IMR-90 (cell line): ENCODE results near the gene DDX10. TPM values are rescaled to one million over a fixed set of nuclear protein-coding genes. Genes with fewer than 3 reads are reported as not detected.

ENCODE experiments used
- ATAC-seq: fragments of 200-7000 bp; cut with Tn5 transposase; 2 replicates; pipeline ENCODE4 v1.9.1; 2020; ENCODE audit warnings: low read depth, mild to moderate bottlenecking, moderate library complexity
- BruUV-seq: library from RNA; stranded (reverse); fragments of 400-500 nt; replicated peaks from 2 replicates; lab custom pipeline; 2021; lab: Mats Ljungman, UMichigan
- CTCF ChIA-PET: fragments of 300-600 bp; formaldehyde crosslinking; extraction: SDS; loops from one replicate; lab custom pipeline; 2021; ENCODE audit warnings: antibody characterized with exemption; lab: Yijun Ruan, JAX
- POLR2A ChIA-PET: fragments of 300-600 bp; sonication (Branson Sonifier 250); formaldehyde crosslinking; loops from one replicate; lab custom pipeline; 2022; ENCODE audit warnings: antibody characterized with exemption; ENCODE audit not compliant: unreplicated experiment; lab: Charles Lee
- DNase-seq: peaks from one replicate; pipeline ENCODE4 v3.0.0; 2013
- H2AFZ ChIP-seq: replicated peaks from 2 replicates; pipeline ENCODE3; 2013; ENCODE audit warnings: low read length, mild to moderate bottlenecking; ENCODE audit not compliant: poor library complexity
- H2AK5ac ChIP-seq: 2 replicates; pipeline ENCODE4 v1.6.1; 2013; ENCODE audit warnings: low read depth, low read length, inconsistent platforms
- H2AK9ac ChIP-seq: replicated peaks from 2 replicates; pipeline ENCODE3; 2013; ENCODE audit warnings: mild to moderate bottlenecking, low read depth, low read length, moderate library complexity; ENCODE audit not compliant: poor library complexity
- H2BK120ac ChIP-seq: 2 replicates; pipeline ENCODE4 v1.6.1; 2013; ENCODE audit warnings: low read depth, low read length, inconsistent platforms
- H2BK15ac ChIP-seq: 3 replicates; pipeline ENCODE4 v1.6.1; 2013; ENCODE audit warnings: low read depth, low read length, inconsistent platforms
- H2BK20ac ChIP-seq: 2 replicates; pipeline ENCODE4 v1.6.1; 2013; ENCODE audit warnings: low read depth, mild to moderate bottlenecking, inconsistent platforms, low read length, moderate library complexity
- H2BK5ac ChIP-seq: 2 replicates; pipeline ENCODE4 v1.6.1; 2013; ENCODE audit warnings: mild to moderate bottlenecking, low read depth, low read length, inconsistent platforms; ENCODE audit not compliant: poor library complexity, severe bottlenecking
- H3K14ac ChIP-seq: replicated peaks from 2 replicates; pipeline ENCODE4 v1.6.1; 2013; ENCODE audit warnings: low read depth, low read length, inconsistent platforms
- H3K18ac ChIP-seq: 2 replicates; pipeline ENCODE4 v1.6.1; 2013; ENCODE audit warnings: low read depth, low read length, control low read depth
- H3K23ac ChIP-seq: 2 replicates; pipeline ENCODE4 v1.6.1; 2013; ENCODE audit warnings: low read depth, low read length, inconsistent platforms
- H3K27ac ChIP-seq: 2 replicates; pipeline ENCODE4 v1.5.1; 2013; ENCODE audit warnings: mild to moderate bottlenecking, control low read depth, low read length; ENCODE audit not compliant: insufficient read depth
- H3K27me3 ChIP-seq: 2 replicates; pipeline ENCODE4 v1.6.1; 2013; ENCODE audit warnings: low read length; ENCODE audit not compliant: control insufficient read depth, insufficient read depth
- H3K36me3 ChIP-seq: 2 replicates; pipeline ENCODE4 v1.6.1; 2013; ENCODE audit warnings: low read length, mixed read lengths; ENCODE audit not compliant: control insufficient read depth, insufficient read depth
- H3K4ac ChIP-seq: 2 replicates; pipeline ENCODE4 v1.6.1; 2013; ENCODE audit warnings: low read depth, low read length, inconsistent platforms
- H3K4me1 ChIP-seq: 2 replicates; pipeline ENCODE4 v1.6.1; 2013; ENCODE audit warnings: low read length, mixed read lengths; ENCODE audit not compliant: control insufficient read depth, insufficient read depth
- H3K4me2 ChIP-seq: 2 replicates; pipeline ENCODE4 v1.6.1; 2013; ENCODE audit warnings: low read depth, mild to moderate bottlenecking, control low read depth, low read length, moderate library complexity
- H3K4me3 ChIP-seq: 2 replicates; pipeline ENCODE4 v1.5.1; 2013; ENCODE audit warnings: low read depth, mild to moderate bottlenecking, control low read depth, low read length, moderate library complexity; ENCODE audit not compliant: insufficient read depth
- H3K56ac ChIP-seq: 2 replicates; pipeline ENCODE4 v1.6.1; 2013; ENCODE audit warnings: low read length, inconsistent platforms; ENCODE audit not compliant: insufficient read depth; ENCODE audit errors: extremely low read depth
- H3K79me1 ChIP-seq, 2 experiments: 2 replicates each; pipeline ENCODE4 v1.6.1; 2013; ENCODE audit warnings: low read length in 2 of 2, inconsistent platforms in 1 of 2, low read depth in 1 of 2
- H3K9ac ChIP-seq: 2 replicates; pipeline ENCODE4 v1.6.1; 2013; ENCODE audit warnings: low read depth, low read length, control low read depth
- H3K9me1 ChIP-seq: 2 replicates; pipeline ENCODE4 v1.6.1; 2013; ENCODE audit warnings: low read length, inconsistent platforms; ENCODE audit not compliant: insufficient read depth
- H3K9me3 ChIP-seq: 2 replicates; pipeline ENCODE4 v1.6.1; 2013; ENCODE audit warnings: low read length; ENCODE audit not compliant: control insufficient read depth, insufficient read depth
- H4K20me1 ChIP-seq: 2 replicates; pipeline ENCODE4 v1.6.1; 2013; ENCODE audit warnings: low read length, inconsistent platforms; ENCODE audit not compliant: insufficient read depth
- H4K5ac ChIP-seq: 2 replicates; pipeline ENCODE4 v1.6.1; 2013; ENCODE audit warnings: mild to moderate bottlenecking, low read depth, low read length, control low read depth
- H4K8ac ChIP-seq, 2 experiments: 2 replicates each; pipeline ENCODE4 v1.6.1; 2013; ENCODE audit warnings: low read depth in 2 of 2, low read length in 2 of 2, control low read depth in 1 of 2, inconsistent platforms in 1 of 2
- H4K91ac ChIP-seq: 2 replicates; pipeline ENCODE4 v1.6.1; 2013; ENCODE audit warnings: low read depth, low read length, inconsistent platforms; ENCODE audit not compliant: insufficient read depth
- BHLHE40 ChIP-seq: fragments of 150-350 bp; IDR thresholded peaks from 2 replicates; pipeline ENCODE4 v1.6.1; 2016; ENCODE audit warnings: mild to moderate bottlenecking, low read depth, low read length
- CHD1 ChIP-seq: IDR thresholded peaks from 2 replicates; pipeline ENCODE4 v1.6.1; 2012; ENCODE audit warnings: low read depth, low read length, improper control_type of control experiment
- CTCF ChIP-seq: conservative IDR thresholded peaks from 2 replicates; pipeline ENCODE4 v1.5.1; 2012; ENCODE audit warnings: mild to moderate bottlenecking, low read depth, low read length, improper control_type of control experiment
- ELK1 ChIP-seq: fragments of 150-350 bp; IDR thresholded peaks from 2 replicates; pipeline ENCODE4 v1.6.1; 2016; ENCODE audit warnings: low read depth, mild to moderate bottlenecking, low read length, moderate library complexity, borderline replicate concordance
- FOS ChIP-seq: fragments of 150-350 bp; IDR thresholded peaks from 2 replicates; pipeline ENCODE4 v1.6.1; 2016; ENCODE audit warnings: low read depth, low read length
- POLR2A ChIP-seq: IDR thresholded peaks from 2 replicates; pipeline ENCODE4 v1.6.1; 2012; ENCODE audit warnings: mild to moderate bottlenecking, low read depth, low read length
- RCOR1 ChIP-seq: IDR thresholded peaks from 2 replicates; pipeline ENCODE4 v1.6.1; 2012; ENCODE audit warnings: mild to moderate bottlenecking, low read length, improper control_type of control experiment; ENCODE audit not compliant: insufficient replicate concordance
- USF2 ChIP-seq: fragments of 150-350 bp; IDR thresholded peaks from 2 replicates; pipeline ENCODE4 v1.6.1; 2017; ENCODE audit warnings: mild to moderate bottlenecking, antibody characterized with exemption, low read length, low read depth
- WGBS, 2 experiments: methylation state at CpG; one replicate each; pipeline versions ENCODE4 v1.1.5 to v1.1.7; 2013; ENCODE audit warnings: missing lambda C conversion rate in 2 of 2; ENCODE audit not compliant: insufficient read length in 1 of 2; ENCODE audit errors: extremely low coverage in 2 of 2; 5-methylcytosine and 5-hydroxymethylcytosine counted together
- dilution Hi-C: fragments of 300-500 bp; cut with HindIII; formaldehyde crosslinking; loops from one replicate; pipeline ENCODE4 v1.14.3; 2018; ENCODE audit warnings: low sequenced_read_pairs; ENCODE audit not compliant: unreplicated experiment
- in situ Hi-C: fragments of 300-500 bp; cut with MboI; formaldehyde crosslinking; loops from 3 replicates; pipeline ENCODE4 v1.14.3; 2019; ENCODE audit warnings: low sequenced_read_pairs, inconsistent platforms, mixed read lengths
- intact Hi-C: fragments of 100-400 bp; cut with micrococcal nuclease; formaldehyde crosslinking; loops from 2 replicates; pipeline ENCODE4 v1.10.0; 2022
- polyA plus RNA-seq, 3 experiments: library from polyadenylated mRNA; depleted of rRNA; stranded (reverse); fragments of >200 nt; gene quantifications; 2 replicates each; pipeline ENCODE4 v1.2.3, GENCODE V29; 2012; ENCODE audit warnings: low replicate concordance in 1 of 3
- total RNA-seq: library from RNA; depleted of rRNA; stranded (reverse); fragments of >200 nt; gene quantifications from 2 replicates; pipeline ENCODE4 v1.2.3, GENCODE V29; 2012

DDX10 gene
- total and polyA plus RNA-seq, 2 of the 4 experiments (the other 2 are of a cell fraction) = 20.0 to 31.9 TPM

GRCh38 chr11:108803776-108804175 lies 138.9 kb downstream of the DDX10 start:
- TF ChIP-seq ELK1 = no peak
- TF ChIP-seq CTCF = no peak
- no peak for TF ChIP-seq FOS
- TF ChIP-seq POLR2A = no peak
- TF ChIP-seq RCOR1 = no peak
- no peak for TF ChIP-seq BHLHE40
- no peak for TF ChIP-seq USF2
- TF ChIP-seq CHD1 = no peak
- Histone ChIP-seq H2BK15ac (no peak overlapping the region), H3K36me3 (no peaks in the 10 kb centered on the region), H2BK5ac (peak overlapping the region; percentile 24), H3K23ac (no peak overlapping the region), H3K56ac (no peak overlapping the region), H3K27ac (peak overlapping the region; percentile 20; the same call in 1 of the 2 replicates), H4K20me1 (no peaks in the 10 kb centered on the region), H3K4me1 (peaks cover 9% of the 10 kb centered on the region), H2BK20ac (no peak overlapping the region; the same call in 1 of the 2 replicates), H3K4ac (no peak overlapping the region), H3K9me3 (no peaks in the 10 kb centered on the region), H3K14ac (0 out of 2 replicates have a peak overlapping the region, but pooled peaks have one; percentile 42), H3K79me1 (peaks cover 15 to 18% of the 10 kb centered on the region in 2 experiments), H4K91ac (no peak overlapping the region), H3K4me2 (peak overlapping the region; percentile 19; the same call in 1 of the 2 replicates), H2AK9ac (no peak overlapping the region), H3K18ac (0 out of 2 replicates have a peak overlapping the region, but pooled peaks have one; percentile 20), H4K8ac (no peak overlapping the region), H3K27me3 (no peaks in the 10 kb centered on the region), H4K5ac (no peak overlapping the region), H3K9ac (no peak overlapping the region), H3K9me1 (no peaks in the 10 kb centered on the region), H2BK120ac (no peak overlapping the region), H2AK5ac (no peak overlapping the region), H3K4me3 (no peak overlapping the region), H2AFZ (no peak overlapping the region)
- DNase-seq (peak; percentile 71), ATAC-seq (peak; percentile 53)
- WGBS, 2 experiments = no CpG with 5 or more reads among the region's 1 CpG
- in situ Hi-C loops = no loop called here
- POLR2A ChIA-PET = no interaction called here
- dilution Hi-C loops = no loop called here
- BruUV-seq = no TSS peak
- CTCF ChIA-PET = no interaction called here
- intact Hi-C loops = no loop called here
